Upper lobe of left lung (tissue), 6 donors: ENCODE results near the gene LHFPL2. TPM values are rescaled to one million over a fixed set of nuclear protein-coding genes. Genes with fewer than 3 reads are reported as not detected.

Experiments used
- ATAC-seq, 2 donors: fragments of 200-7000 bp; cut with Tn5 transposase; one replicate each; pipeline ENCODE4 v1.9.1; 2022; ENCODE audit warnings: mild to moderate bottlenecking in 2 of 2, moderate library complexity in 2 of 2; ENCODE audit not compliant: low FRiP score in 2 of 2
- DNase-seq, 2 donors: peaks; one replicate each; pipeline ENCODE4 v3.0.0-alpha.2; 2019 to 2020
- H3K27ac ChIP-seq, 4 donors: fragments of 200-600 bp; sonication (generic); one replicate each; pipeline ENCODE4 v1.5.1; 2016 to 2019
- H3K27me3 ChIP-seq, 4 donors: fragments of 200-600 bp; sonication (generic); one replicate each; pipeline ENCODE4 v1.5.1; 2017 to 2019
- H3K36me3 ChIP-seq, 4 donors: fragments of 200-600 bp; sonication (generic); one replicate each; pipeline ENCODE4 v1.5.1; 2016 to 2019
- H3K4me1 ChIP-seq, 4 donors: fragments of 200-600 bp; sonication (generic); one replicate each; pipeline ENCODE4 v1.5.1; 2018 to 2019
- H3K4me3 ChIP-seq, 4 donors: fragments of 200-600 bp; sonication (generic); one replicate each; pipeline ENCODE4 v1.5.1; 2017 to 2019; ENCODE audit warnings: mild to moderate bottlenecking in 2 of 4, moderate library complexity in 1 of 4
- H3K9me3 ChIP-seq, 4 donors: fragments of 200-600 bp; sonication (generic); one replicate each; pipeline ENCODE4 v1.5.1; 2018 to 2019
- CTCF ChIP-seq, 6 experiments: fragments of 450-650 bp in 4 of 6; fragments of 200-600 bp in 2 of 6; sonication (generic) in 2 of 6; IDR thresholded peaks; one replicate each; pipeline ENCODE4 v1.5.1; 2016 to 2019; ENCODE audit warnings: antibody characterized with exemption in 6 of 6
- EP300 ChIP-seq, 4 donors: sonication (generic); formaldehyde crosslinking; IDR thresholded peaks; one replicate each; pipeline ENCODE4 v1.5.1; 2017; ENCODE audit warnings: antibody characterized with exemption in 4 of 4, control low read depth in 2 of 4
- POLR2A ChIP-seq, 4 donors: fragments of 450-650 bp; IDR thresholded peaks; one replicate each; pipeline ENCODE4 v1.5.1; 2016 to 2017; ENCODE audit warnings: antibody characterized with exemption in 4 of 4, mild to moderate bottlenecking in 2 of 4
- POLR2AphosphoS5 ChIP-seq, 2 donors: sonication (generic); formaldehyde crosslinking; IDR thresholded peaks; one replicate each; pipeline ENCODE4 v1.5.1; 2017; ENCODE audit warnings: antibody characterized with exemption in 2 of 2
- WGBS, 2 donors: methylation state at CpG; one replicate each; pipeline ENCODE4 v1.1.5; 2017 to 2018; 5-methylcytosine and 5-hydroxymethylcytosine counted together
- total RNA-seq, 6 donors: library from RNA; depleted of rRNA in 4 of 6; stranded (reverse); fragments of >200 nt in 4 of 6; gene quantifications; one replicate each; pipeline versions ENCODE4 v1.1.0 to v1.2.1, GENCODE V29; 2016 to 2021
- donor health status: DM: no; HTN: no; CAD: no; lungs with moderate emphysema.
- donor health status: DM: no; HTN: yes; CAD: no; lungs with severe emphysema.

Gene LHFPL2
- total RNA-seq, 6 donors from 2014 or later = 17.3 to 69.5 (median 32.9) TPM

DNA sequence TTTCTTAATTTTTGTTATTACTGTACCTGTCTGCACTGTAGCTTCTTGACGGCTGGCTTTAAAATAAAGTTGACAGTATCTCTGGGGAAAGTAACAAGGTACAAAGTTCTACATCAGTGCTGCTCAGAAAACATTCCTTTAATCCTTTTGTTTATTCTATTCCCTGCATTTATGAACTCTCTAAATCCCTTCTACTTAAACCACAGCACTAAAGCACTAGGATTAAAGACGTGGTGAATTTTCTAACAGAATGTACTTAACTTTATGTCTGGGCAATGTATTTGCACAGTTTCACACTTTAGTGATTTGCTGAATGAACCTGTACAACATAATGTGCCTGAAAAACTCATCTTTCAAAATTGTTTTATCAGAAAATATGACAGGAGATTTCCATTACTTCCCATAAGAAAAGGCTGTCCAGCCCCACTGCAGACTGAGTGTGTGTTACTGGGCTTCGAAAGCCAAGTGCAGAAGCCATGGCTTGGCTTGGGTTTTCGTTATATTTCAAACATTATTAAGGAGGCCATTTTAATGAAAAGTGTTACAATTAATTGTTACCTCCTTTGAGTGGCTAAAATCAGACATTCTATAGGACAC is 43.8 kb downstream of the LHFPL2 start:
- no peak for DNase-seq
- no peaks in the 10 kb centered on the region for H3K4me1 ChIP-seq
- no peak overlapping the region for H3K27ac ChIP-seq
- no peaks in the 10 kb centered on the region for H3K27me3 ChIP-seq
- H3K4me3 ChIP-seq = no peak overlapping the region
- 91 to 92% methylated on average over 4 of the region's 4 CpGs for WGBS, 2 donors
- TF ChIP-seq POLR2AphosphoS5 (IDR thresholded peaks at IDR 0.05) (no peak), EP300 (IDR thresholded peaks at IDR 0.05) (no peak), POLR2A (IDR thresholded peaks at IDR 0.05) (no peak), CTCF (IDR thresholded peaks at IDR 0.05) (no peak)
- no peaks in the 10 kb centered on the region for H3K36me3 ChIP-seq
- ATAC-seq = no peak
- no peaks in the 10 kb centered on the region for H3K9me3 ChIP-seq

DNA sequence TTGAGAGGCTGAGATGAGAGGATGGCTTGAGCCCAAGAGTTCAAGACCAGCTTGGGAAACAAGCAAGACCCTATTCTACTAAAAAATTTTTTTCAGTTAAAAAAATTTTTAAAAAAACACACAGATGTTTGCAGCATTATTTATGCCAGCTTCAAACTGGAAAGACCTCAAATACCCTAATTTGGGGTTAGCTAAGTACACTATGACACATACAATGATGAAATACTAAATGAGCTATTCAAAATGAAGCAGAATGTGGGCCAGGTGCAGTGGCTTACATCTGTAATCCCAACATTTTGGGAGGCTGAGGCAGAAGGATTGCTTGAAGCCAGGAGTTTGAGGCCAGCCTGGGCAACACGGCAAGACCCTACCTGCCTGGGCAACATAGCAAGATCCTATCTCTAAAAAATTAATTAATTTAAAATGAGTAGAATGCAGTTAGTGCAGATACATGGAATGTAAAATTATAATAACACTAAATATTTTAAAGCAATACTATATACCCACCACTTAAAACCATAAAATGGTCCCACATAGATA is 44.9 kb downstream of the LHFPL2 start:
- no peaks in the 10 kb centered on the region for H3K36me3 ChIP-seq

GRCh38 chr5:78602400-78602799 is 46.2 kb downstream of the LHFPL2 start:
- ATAC-seq (no peak), DNase-seq (no peak)
- H3K27ac ChIP-seq = no peak overlapping the region
- TF ChIP-seq POLR2AphosphoS5 (IDR thresholded peaks at IDR 0.05) (no peak), EP300 (IDR thresholded peaks at IDR 0.05) (no peak), CTCF (IDR thresholded peaks at IDR 0.05) (no peak)
- no peaks in the 10 kb centered on the region for H3K36me3 ChIP-seq
- WGBS, 2 donors = 89% methylated on average over 2 of the region's 2 CpGs
- H3K9me3 ChIP-seq = no peaks in the 10 kb centered on the region
- no peaks in the 10 kb centered on the region for H3K4me1 ChIP-seq
- no peak overlapping the region for H3K4me3 ChIP-seq
- no peaks in the 10 kb centered on the region for H3K27me3 ChIP-seq

More for the DNA sequence above, 44.9 kb downstream of the LHFPL2 start:
- DNase-seq (no peak), ATAC-seq (no peak)
- H3K4me1 ChIP-seq = no peaks in the 10 kb centered on the region
- H3K27ac ChIP-seq = no peak overlapping the region
- TF ChIP-seq EP300 (IDR thresholded peaks at IDR 0.05) (no peak), CTCF (IDR thresholded peaks at IDR 0.05) (no peak), POLR2A (IDR thresholded peaks at IDR 0.05) (no peak), POLR2AphosphoS5 (IDR thresholded peaks at IDR 0.05) (no peak)
- WGBS, 2 donors = 100% methylated on average over 1 of the region's 1 CpG
- H3K27me3 ChIP-seq = no peaks in the 10 kb centered on the region
- H3K4me3 ChIP-seq = no peak overlapping the region
- no peaks in the 10 kb centered on the region for H3K9me3 ChIP-seq

DNA sequence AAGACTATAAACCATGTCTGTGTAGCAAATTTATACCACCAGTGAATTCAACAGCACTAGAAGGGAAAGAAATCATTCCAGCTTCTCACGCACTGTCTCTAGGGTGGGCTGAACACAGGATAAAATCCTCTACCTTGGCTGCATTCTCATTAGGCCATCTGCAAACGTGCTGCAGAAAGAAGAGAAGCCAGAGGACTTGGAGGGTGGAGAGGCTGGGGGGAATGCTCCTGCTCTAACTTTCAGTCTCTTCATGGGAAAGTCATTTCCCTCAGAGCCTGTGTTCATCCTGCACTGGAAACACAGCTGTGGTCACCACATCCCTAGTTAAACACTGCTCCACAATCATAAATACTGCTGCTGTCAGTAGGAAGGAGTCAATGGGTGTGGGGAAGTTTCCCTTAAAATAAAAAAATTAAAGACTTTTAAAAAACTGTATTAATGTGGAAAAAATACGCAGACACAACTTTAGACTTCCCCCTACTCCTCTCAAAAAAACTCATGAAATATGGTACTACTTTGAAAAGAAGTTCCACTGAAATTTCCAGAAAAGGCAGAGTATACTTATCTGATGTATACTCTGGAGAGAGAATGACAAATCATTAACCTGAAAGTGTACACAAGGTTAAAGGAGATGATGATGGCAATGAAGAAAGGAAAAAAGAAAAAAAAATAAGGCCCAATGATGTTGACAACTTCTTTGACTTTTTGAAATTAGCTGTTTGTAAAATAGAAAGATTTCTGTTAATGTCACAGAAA is 46.8 kb downstream of the LHFPL2 start:
- no peaks in the 10 kb centered on the region for H3K9me3 ChIP-seq
- 90 to 93% methylated on average over 3 of the region's 3 CpGs for WGBS, 2 donors
- H3K4me1 ChIP-seq = no peaks in the 10 kb centered on the region
- H3K27ac ChIP-seq = no peak overlapping the region
- no peaks in the 10 kb centered on the region for H3K36me3 ChIP-seq
- DNase-seq (no peak), ATAC-seq (peak in 1 of 2 donors; percentile 38)
- H3K4me3 ChIP-seq = no peak overlapping the region
- TF ChIP-seq CTCF (IDR thresholded peaks at IDR 0.05) (no peak), POLR2A (IDR thresholded peaks at IDR 0.05) (no peak), POLR2AphosphoS5 (IDR thresholded peaks at IDR 0.05) (no peak), EP300 (IDR thresholded peaks at IDR 0.05) (no peak)
- no peaks in the 10 kb centered on the region for H3K27me3 ChIP-seq
